Measurements from ENCODE around the gene CRYBA4. TPM values are rescaled to one million over a fixed set of nuclear protein-coding genes. Genes with fewer than 3 reads are reported as not detected.

Gene CRYBA4
- total and polyA plus RNA-seq, 10 of the 15 experiments (the other 5 are each of a cell fraction or from before 2014, with no cell fraction given), result 0.12 to 0.17 TPM; not detected in 8

DNA sequence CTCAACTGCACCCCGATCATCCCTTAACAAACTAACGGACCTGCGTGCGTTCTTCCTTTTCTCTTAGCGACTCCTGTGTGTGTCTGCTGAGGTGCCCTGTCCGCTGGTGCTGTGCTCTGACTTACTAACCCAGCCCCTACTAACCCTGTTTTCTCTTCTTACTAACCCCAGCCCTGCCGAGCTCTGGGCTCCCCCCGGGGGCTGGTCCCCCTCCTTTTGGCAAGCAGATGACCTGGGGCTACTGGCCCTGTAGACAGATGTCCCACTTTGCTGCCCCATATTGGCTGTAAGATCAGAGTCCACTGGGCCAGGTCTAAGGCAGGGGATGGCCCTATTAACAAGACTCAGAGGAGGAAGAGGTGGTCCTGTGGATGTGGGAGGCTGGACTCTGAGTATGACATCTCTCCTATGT lies 50.3 kb downstream of the CRYBA4 start:
- ChIA-PET POLR2A (interaction anchor here (0.6 to 1.0 kb wide), 2 partner anchors 80 to 1224 kb away, joined by 3 read pairs; no protein-coding TSS in a partner anchor), SMC1A (ENCODE audit: uncharacterized antibody, unreplicated experiment) (interaction anchor here (0.6 to 3.1 kb wide), 10 partner anchors 10 to 241 kb away, joined by 3 to 16 read pairs (median 4); no protein-coding TSS in a partner anchor), RAD21 (ENCODE audit: unreplicated experiment) (interaction anchor here (0.6 to 1.7 kb wide), 8 partner anchors 15 to 242 kb away, joined by 3 to 6 read pairs (median 4); partner anchors contain the start of genes HPS4, MIAT and SRRD), CTCF (interaction anchor here (0.7 to 2.5 kb wide), 7 partner anchors 10 to 191 kb away, joined by 3 to 6 read pairs (median 6); partner anchors contain the start of genes HPS4 and SRRD)
- peaks cover 32% of the 10 kb centered on the region for H3K79me2 ChIP-seq (ENCODE audit: control insufficient read depth, insufficient read depth, low read length)
- DNase-seq (ENCODE audit: low read depth, low spot score) (no peak), FAIRE-seq (no peak), ATAC-seq (peak; percentile 43)
- H4K20me1 ChIP-seq (ENCODE audit: control insufficient read depth, insufficient read depth), result no peaks in the 10 kb centered on the region
- TF ChIP-seq SMAD1 (IDR thresholded peaks at IDR 0.05; ENCODE audit: low read depth, partially characterized antibody), result peak; percentile 31
- peak; percentile 91 for TF ChIP-seq MLLT1 (IDR thresholded peaks at IDR 0.05)
- no peak for TF ChIP-seq ELK1 (IDR thresholded peaks at IDR 0.05; ENCODE audit: low read depth, low read length)
- WGBS (ENCODE audit: insufficient coverage, insufficient replicate concordance, low lambda C conversion rate, missing lambda C conversion rate), result 0% methylated on average over 8 of the region's 8 CpGs
- no peaks in the 10 kb centered on the region for H3K9me3 ChIP-seq (replicated peaks; ENCODE audit: control insufficient read depth, insufficient read depth, low read length)
- no peaks in the 10 kb centered on the region for H3K27me3 ChIP-seq (replicated peaks in 1 of 2; ENCODE audit: control insufficient read depth in 2 of 2, insufficient read depth in 2 of 2, low read length in 1 of 2)
- peak overlapping the region; percentile 78 for H3K4me2 ChIP-seq (ENCODE audit: control insufficient read depth, insufficient read depth)
- peaks cover 39% of the 10 kb centered on the region for H3K4me1 ChIP-seq (ENCODE audit: control insufficient read depth, insufficient read depth, low read length)
- peak overlapping the region; percentile 41; the same call in 1 of the 2 replicates for H3K4me3 ChIP-seq
- in situ Hi-C loops (cut with MboI), result no loop called here
- BruUV-seq (replicated peaks), result TSS peak; percentile 80
- H2AFZ ChIP-seq (ENCODE audit: control insufficient read depth, low read depth, low read length), result peak overlapping the region; percentile 76
- no peaks in the 10 kb centered on the region for H3K36me3 ChIP-seq (ENCODE audit: control insufficient read depth in 2 of 2, insufficient read depth in 2 of 2, low read length in 1 of 2)
- intact Hi-C loops (cut with micrococcal nuclease; ENCODE audit: unreplicated experiment), result no loop called here
- peak overlapping the region; percentile 99 for H3K27ac ChIP-seq (ENCODE audit: control insufficient read depth, insufficient read depth)
- H3K9ac ChIP-seq (ENCODE audit: control insufficient read depth, insufficient read depth, low read length), result peak overlapping the region; percentile 98
